NT2/D1 (cell line): ENCODE measurements around the gene LRTM2.

Experiments
- SUZ12 ChIP-seq: IDR thresholded peaks from 2 replicates; pipeline ENCODE4 v1.6.1; 2011; ENCODE audit not compliant: insufficient read length, insufficient read depth; ENCODE audit errors: extremely low read depth
- YY1 ChIP-seq: IDR thresholded peaks from 2 replicates; pipeline ENCODE4 v1.6.1; 2011; ENCODE audit not compliant: insufficient read length, insufficient read depth
- ZNF274 ChIP-seq: IDR thresholded peaks from 2 replicates; pipeline ENCODE4 v1.6.1; 2011; ENCODE audit warnings: mild to moderate bottlenecking, low read depth, low read length

- TF ChIP-seq SUZ12 (no peak), ZNF274 (no peak), YY1 (no peak)
These were observed 2.3 kb downstream of the LRTM2 start for GRCh38 chr12:1822699-1823098.
